GM23338 (cell line): ENCODE results near the gene ARHGEF2. TPM values are rescaled to one million over a fixed set of nuclear protein-coding genes. Genes with fewer than 3 reads are reported as not detected.

ENCODE experiments used
- ATAC-seq: fragments of 200-7000 bp; cut with Tn5 transposase; 3 replicates; pipeline ENCODE4 v1.9.1; 2020
- DNase-seq: peaks from one replicate; pipeline ENCODE4 v3.0.0-alpha.2; 2015; ENCODE audit warnings: low spot score
- H2AFZ ChIP-seq: fragments of 200-600 bp; sonication (generic); 2 replicates; pipeline ENCODE4 v1.8.0; 2016; ENCODE audit warnings: antibody characterized with exemption, mild to moderate bottlenecking, moderate library complexity
- H3F3A ChIP-seq: fragments of 200-600 bp; sonication (generic); replicated peaks from 2 replicates; pipeline ENCODE4 v1.8.0; 2017; ENCODE audit warnings: antibody characterized with exemption, mixed run types, low read depth
- H3K27ac ChIP-seq: fragments of 200-600 bp; sonication (generic); 2 replicates; pipeline ENCODE4 v1.6.1; 2016; ENCODE audit warnings: low read depth
- H3K27me3 ChIP-seq: fragments of 200-600 bp; sonication (generic); 2 replicates; pipeline ENCODE4 v1.8.0; 2016; ENCODE audit warnings: mild to moderate bottlenecking, mixed run types, moderate library complexity; ENCODE audit not compliant: insufficient read depth
- H3K36me3 ChIP-seq: fragments of 200-600 bp; sonication (generic); 2 replicates; pipeline ENCODE4 v1.8.0; 2016; ENCODE audit warnings: mild to moderate bottlenecking; ENCODE audit not compliant: insufficient read depth
- H3K4me1 ChIP-seq: fragments of 200-600 bp; sonication (generic); 2 replicates; pipeline ENCODE4 v1.8.0; 2016; ENCODE audit warnings: mild to moderate bottlenecking, moderate library complexity; ENCODE audit not compliant: insufficient read depth
- H3K4me2 ChIP-seq: fragments of 200-600 bp; sonication (generic); 2 replicates; pipeline ENCODE4 v1.7.1; 2017; ENCODE audit warnings: mixed run types
- H3K4me3 ChIP-seq: fragments of 200-600 bp; sonication (generic); 2 replicates; pipeline ENCODE4 v1.6.1; 2016; ENCODE audit warnings: mixed run types
- H3K79me2 ChIP-seq: fragments of 200-600 bp; sonication (generic); replicated peaks from 2 replicates; pipeline ENCODE4 v1.8.0; 2017; ENCODE audit warnings: mild to moderate bottlenecking; ENCODE audit not compliant: insufficient read depth
- H3K9me2 ChIP-seq: fragments of 200-600 bp; sonication (generic); 2 replicates; pipeline ENCODE4 v1.8.0; 2017; ENCODE audit not compliant: insufficient read depth
- H4K20me1 ChIP-seq: fragments of 200-600 bp; sonication (generic); replicated peaks from 2 replicates; pipeline ENCODE4 v1.8.0; 2017; ENCODE audit warnings: mild to moderate bottlenecking; ENCODE audit not compliant: insufficient read depth
- H3K27ac Mint-ChIP-seq: 2 replicates; pipeline ENCODE4 v1.8.0; 2020; ENCODE audit warnings: inconsistent platforms, mild to moderate bottlenecking, moderate library complexity, mixed read lengths
- H3K27me3 Mint-ChIP-seq: 3 replicates; pipeline ENCODE4 v1.8.0; 2022; ENCODE audit warnings: low read depth, mild to moderate bottlenecking, moderate library complexity, mixed read lengths, inconsistent platforms; ENCODE audit not compliant: insufficient read depth, poor library complexity
- H3K36me3 Mint-ChIP-seq: 3 replicates; pipeline ENCODE4 v1.8.0; 2021; ENCODE audit warnings: low read depth, mild to moderate bottlenecking, inconsistent platforms, moderate library complexity, mixed read lengths
- H3K4me1 Mint-ChIP-seq: 3 replicates; pipeline ENCODE4 v1.8.0; 2020; ENCODE audit warnings: mild to moderate bottlenecking, inconsistent platforms, mixed read lengths
- H3K4me3 Mint-ChIP-seq: 3 replicates; pipeline ENCODE4 v1.8.0; 2021; ENCODE audit warnings: moderate library complexity, mild to moderate bottlenecking, inconsistent platforms, mixed read lengths
- H3K9me3 Mint-ChIP-seq: 3 replicates; pipeline ENCODE4 v1.8.0; 2020; ENCODE audit warnings: moderate library complexity, mild to moderate bottlenecking, inconsistent platforms, mixed read lengths
- CREB1 ChIP-seq: fragments of 250-450 bp; sonication (Bioruptor Pico); IDR thresholded peaks from 2 replicates; pipeline ENCODE4 v1.5.0; 2020; ENCODE audit warnings: low read depth, mild to moderate bottlenecking, moderate library complexity
- EZH2 ChIP-seq: fragments of 200-600 bp; sonication (generic); IDR thresholded peaks from one replicate; pipeline ENCODE4 v1.8.0; 2017; ENCODE audit warnings: antibody characterized with exemption, mild to moderate bottlenecking, low read depth; ENCODE audit not compliant: unreplicated experiment
- EZH2phosphoT487 ChIP-seq: fragments of 200-600 bp; sonication (generic); IDR thresholded peaks from one replicate; pipeline ENCODE4 v1.8.1; 2018; ENCODE audit warnings: antibody characterized with exemption; ENCODE audit not compliant: unreplicated experiment
- JUNB ChIP-seq: IDR thresholded peaks from one replicate; pipeline ENCODE4 v1.6.1; 2016; ENCODE audit warnings: antibody characterized with exemption; ENCODE audit not compliant: unreplicated experiment
- STAT1 ChIP-seq: IDR thresholded peaks from one replicate; pipeline ENCODE4 v1.6.1; 2016; ENCODE audit warnings: antibody characterized with exemption; ENCODE audit not compliant: unreplicated experiment
- ZNF331 ChIP-seq: fragments of 250-450 bp; sonication (Bioruptor Pico); IDR thresholded peaks from 2 replicates; pipeline ENCODE4 v1.5.0; 2020; ENCODE audit warnings: low read depth, mild to moderate bottlenecking, moderate library complexity
- ZNF462 ChIP-seq: fragments of 250-450 bp; sonication (Bioruptor Pico); IDR thresholded peaks from 2 replicates; pipeline ENCODE4 v1.5.0; 2020; ENCODE audit warnings: mild to moderate bottlenecking, moderate library complexity
- polyA plus RNA-seq: library from polyadenylated mRNA; unstranded; fragments of >200 nt; fragmentation: Nextera tagmentation; extraction: Ambion mirVana; gene quantifications from 2 replicates; pipeline ENCODE4 v1.2.1, GENCODE V29; 2016
- total RNA-seq: library from RNA; depleted of rRNA; stranded (reverse); fragments of >200 nt; shearing (Covaris generic); gene quantifications from 2 replicates; pipeline ENCODE4 v1.2.3, GENCODE V29; 2014
- TF ChIP-seq, protein P1 (sequence below): IDR thresholded peaks from one replicate; pipeline ENCODE4 v1.6.1; 2018; ENCODE audit warnings: antibody characterized with exemption; ENCODE audit not compliant: unreplicated experiment

Gene ARHGEF2
- total and polyA plus RNA-seq, 2 experiments from 2014 or later: 23.0 to 87.6 TPM

DNA sequence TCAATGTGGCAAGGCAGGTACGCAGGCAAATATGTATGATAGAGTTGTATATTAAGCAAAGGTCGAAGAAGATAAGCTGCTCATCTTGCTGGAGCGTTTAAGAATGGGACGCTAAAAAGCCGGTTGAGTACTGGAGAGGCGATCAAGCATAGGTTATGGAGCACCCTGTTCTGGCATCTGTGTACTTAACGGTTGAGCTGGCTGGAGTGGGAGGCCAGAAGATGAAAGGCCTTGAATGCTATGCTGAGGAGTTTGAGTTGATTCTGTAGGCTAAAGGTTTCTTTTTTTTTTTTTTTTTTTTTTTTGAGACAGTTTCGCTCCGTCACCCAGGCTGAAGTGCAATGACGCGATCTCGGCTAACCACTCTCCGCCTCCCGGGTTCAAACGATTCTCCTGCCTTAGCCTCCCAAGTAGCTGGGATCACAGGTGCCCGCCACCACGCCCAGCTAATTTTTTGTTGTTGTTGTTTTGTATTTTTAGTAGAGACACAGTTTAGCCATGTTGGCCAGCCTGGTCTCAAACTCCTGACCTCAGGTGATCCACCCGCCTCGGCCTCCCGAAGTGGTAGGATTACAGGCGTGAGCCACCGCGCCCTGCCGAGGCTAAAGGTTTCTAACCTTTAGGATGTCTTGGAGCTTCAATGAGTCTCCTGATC, 43.3 kb downstream of the ARHGEF2 start:
- TF ChIP-seq STAT1 (no peak), JUNB (no peak)
- TF ChIP-seq, protein P1, sequence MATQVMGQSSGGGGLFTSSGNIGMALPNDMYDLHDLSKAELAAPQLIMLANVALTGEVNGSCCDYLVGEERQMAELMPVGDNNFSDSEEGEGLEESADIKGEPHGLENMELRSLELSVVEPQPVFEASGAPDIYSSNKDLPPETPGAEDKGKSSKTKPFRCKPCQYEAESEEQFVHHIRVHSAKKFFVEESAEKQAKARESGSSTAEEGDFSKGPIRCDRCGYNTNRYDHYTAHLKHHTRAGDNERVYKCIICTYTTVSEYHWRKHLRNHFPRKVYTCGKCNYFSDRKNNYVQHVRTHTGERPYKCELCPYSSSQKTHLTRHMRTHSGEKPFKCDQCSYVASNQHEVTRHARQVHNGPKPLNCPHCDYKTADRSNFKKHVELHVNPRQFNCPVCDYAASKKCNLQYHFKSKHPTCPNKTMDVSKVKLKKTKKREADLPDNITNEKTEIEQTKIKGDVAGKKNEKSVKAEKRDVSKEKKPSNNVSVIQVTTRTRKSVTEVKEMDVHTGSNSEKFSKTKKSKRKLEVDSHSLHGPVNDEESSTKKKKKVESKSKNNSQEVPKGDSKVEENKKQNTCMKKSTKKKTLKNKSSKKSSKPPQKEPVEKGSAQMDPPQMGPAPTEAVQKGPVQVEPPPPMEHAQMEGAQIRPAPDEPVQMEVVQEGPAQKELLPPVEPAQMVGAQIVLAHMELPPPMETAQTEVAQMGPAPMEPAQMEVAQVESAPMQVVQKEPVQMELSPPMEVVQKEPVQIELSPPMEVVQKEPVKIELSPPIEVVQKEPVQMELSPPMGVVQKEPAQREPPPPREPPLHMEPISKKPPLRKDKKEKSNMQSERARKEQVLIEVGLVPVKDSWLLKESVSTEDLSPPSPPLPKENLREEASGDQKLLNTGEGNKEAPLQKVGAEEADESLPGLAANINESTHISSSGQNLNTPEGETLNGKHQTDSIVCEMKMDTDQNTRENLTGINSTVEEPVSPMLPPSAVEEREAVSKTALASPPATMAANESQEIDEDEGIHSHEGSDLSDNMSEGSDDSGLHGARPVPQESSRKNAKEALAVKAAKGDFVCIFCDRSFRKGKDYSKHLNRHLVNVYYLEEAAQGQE: no peak
- Histone ChIP-seq H3K27ac (peak overlapping the region; percentile 92), H2AFZ (peak overlapping the region; percentile 6; the same call in 1 of the 2 replicates), H3K36me3 (peaks cover 31% of the 10 kb centered on the region), H3K4me2 (peak overlapping the region; percentile 74), H3K4me1 (peaks cover 16% of the 10 kb centered on the region), H4K20me1 (peaks cover 31% of the 10 kb centered on the region), H3K27me3 (no peaks in the 10 kb centered on the region), H3K79me2 (peaks cover 41% of the 10 kb centered on the region), H3K4me3 (peak overlapping the region; percentile 81), H3K9me2 (no peaks in the 10 kb centered on the region), H3F3A (peaks cover 4% of the 10 kb centered on the region)
- ATAC-seq (peak; percentile 4; the same call in 2 of the 3 replicates), DNase-seq (peak; percentile 45)
- Mint-ChIP-seq H3K27me3 (peaks cover 6% of the 10 kb centered on the region), H3K4me3 (no peak overlapping the region), H3K4me1 (peaks cover 12% of the 10 kb centered on the region; the same call in 2 of the 3 replicates), H3K9me3 (no peaks in the 10 kb centered on the region), H3K36me3 (no peaks in the 10 kb centered on the region; the same call in 1 of the 3 replicates), H3K27ac (no peak overlapping the region)

GRCh38 chr1:155934097-155934935, 44.0 kb downstream of the ARHGEF2 start, which contains the start of gene KHDC4:
KHDC4 (minus strand) TSS chr1:155934413; CDS start chr1:155934373, 40 bp downstream.
- Mint-ChIP-seq H3K27me3 (peaks cover 6% of the 10 kb centered on the region), H3K27ac (no peak within 1 kb of the TSS), H3K4me1 (peaks cover 12% of the 10 kb centered on the region; the same call in 2 of the 3 replicates), H3K36me3 (peaks cover 4% of the 10 kb centered on the region), H3K9me3 (no peaks in the 10 kb centered on the region), H3K4me3 (no peak within 1 kb of the TSS)
- Histone ChIP-seq H3K9me2 (no peaks in the 10 kb centered on the region), H3K36me3 (peaks cover 37% of the 10 kb centered on the region), H3K4me1 (peaks cover 16% of the 10 kb centered on the region), H4K20me1 (peaks cover 35% of the 10 kb centered on the region), H3K27me3 (no peaks in the 10 kb centered on the region), H3K79me2 (peaks cover 48% of the 10 kb centered on the region), H3K4me2 (peak within 1 kb of the TSS; percentile 94), H2AFZ (peak within 1 kb of the TSS; percentile 6; the same call in 1 of the 2 replicates), H3K27ac (peak within 1 kb of the TSS; percentile 92), H3F3A (peaks cover 9% of the 10 kb centered on the region), H3K4me3 (peak within 1 kb of the TSS; percentile 81)
- ATAC-seq (peak; percentile 93), DNase-seq (peak; percentile 99)
- TF ChIP-seq JUNB: no peak
- TF ChIP-seq STAT1: no peak
- no peak for TF ChIP-seq EZH2
- TF ChIP-seq ZNF331 (CRISPR knock-in tag): no peak
- TF ChIP-seq EZH2phosphoT487: no peak
- no peak for TF ChIP-seq ZNF462 (CRISPR knock-in tag)
- TF ChIP-seq CREB1: peak; percentile 90
